Suppressor macrophage treated with lipopolysaccharide for 1 hour (primary cell): ENCODE data around the gene TAF5.
"Not testable (repeated sequence)": the region's sequence is repeated elsewhere in the genome, so short reads cannot be mapped to it uniquely, and the experiment has no call there.

Source experiments
- DNase-seq, 3 donors: peaks; one replicate each; pipeline ENCODE4 v3.0.0-alpha.2; 2020 to 2022

TAF5 gene

DNA sequence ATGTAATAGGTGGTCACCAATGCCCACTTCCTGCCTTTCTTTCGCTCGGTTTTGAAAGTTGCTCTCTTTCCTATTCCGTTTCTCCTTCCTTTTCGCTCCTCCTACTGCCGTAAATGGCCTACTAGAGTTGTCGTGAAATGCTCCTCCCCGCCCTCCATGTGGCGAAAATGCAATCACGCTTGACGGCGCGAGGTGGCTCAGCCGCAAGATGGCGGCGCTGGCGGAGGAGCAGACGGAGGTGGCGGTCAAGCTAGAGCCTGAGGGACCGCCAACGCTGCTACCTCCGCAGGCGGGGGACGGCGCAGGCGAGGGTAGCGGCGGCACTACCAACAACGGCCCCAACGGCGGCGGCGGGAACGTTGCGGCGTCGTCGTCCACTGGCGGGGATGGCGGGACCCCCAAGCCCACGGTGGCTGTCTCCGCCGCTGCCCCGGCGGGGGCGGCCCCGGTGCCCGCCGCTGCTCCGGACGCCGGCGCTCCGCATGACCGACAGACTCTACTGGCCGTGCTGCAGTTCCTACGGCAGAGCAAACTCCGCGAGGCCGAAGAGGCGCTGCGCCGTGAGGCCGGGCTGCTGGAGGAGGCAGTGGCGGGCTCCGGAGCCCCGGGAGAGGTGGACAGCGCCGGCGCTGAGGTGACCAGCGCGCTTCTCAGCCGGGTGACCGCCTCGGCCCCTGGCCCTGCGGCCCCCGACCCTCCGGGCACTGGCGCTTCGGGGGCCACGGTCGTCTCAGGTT lies at the start of gene TAF5:
Gene TAF5, plus strand, starts transcription at position 195 of the 737 bp plus-strand sequence. Its CDS starts 14 bp downstream, at position 209.
- peak; percentile 95 to 97 (median 97) for DNase-seq

DNA sequence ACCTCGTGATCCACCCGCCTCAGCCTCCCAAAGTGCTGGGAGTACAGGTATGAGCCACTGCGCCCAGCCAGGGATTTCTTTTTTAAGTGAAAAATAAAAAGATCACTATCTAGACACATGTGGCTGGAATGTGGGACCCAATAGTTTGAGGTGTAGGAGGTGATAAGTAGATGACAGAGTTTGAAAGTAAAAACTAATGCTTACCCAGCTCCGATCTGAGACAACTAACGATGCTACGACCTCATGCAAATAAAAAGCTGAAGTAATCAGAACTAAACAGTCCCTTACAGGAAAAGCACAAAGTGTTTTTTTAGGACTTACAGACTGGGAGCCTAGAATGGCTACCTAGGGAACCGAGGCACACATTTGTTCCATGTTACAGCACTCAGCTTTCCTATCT lies 39.9 kb upstream of the TAF5 start:
- no peak for DNase-seq

DNA sequence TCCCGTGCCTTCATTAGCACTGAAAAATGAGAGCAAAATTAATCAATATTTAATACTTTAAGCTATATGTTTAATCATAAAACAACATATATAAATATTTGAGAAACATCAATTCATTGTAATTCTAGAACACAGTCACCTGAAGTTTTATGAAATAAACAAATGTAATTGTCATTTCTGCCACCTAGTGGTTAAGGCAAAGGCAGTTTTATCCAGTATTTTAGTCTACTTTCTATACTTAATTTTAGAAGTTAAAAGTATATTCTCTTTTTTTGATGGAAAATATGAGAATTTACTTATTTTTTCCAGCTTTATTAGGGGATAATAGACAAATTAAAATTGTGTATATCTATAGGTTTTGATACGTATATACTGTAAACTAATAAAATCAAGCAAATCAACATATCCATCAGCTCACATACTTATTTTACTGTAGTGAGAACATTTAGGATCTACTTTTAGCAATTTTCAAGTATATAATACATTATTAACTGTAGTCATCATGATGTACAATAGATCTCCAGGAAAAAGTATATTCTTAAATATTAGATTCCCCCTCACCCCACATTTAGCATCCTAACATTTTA lies 33.7 kb upstream of the TAF5 start:
- peak; percentile 24 to 65 (median 51) for DNase-seq

DNA sequence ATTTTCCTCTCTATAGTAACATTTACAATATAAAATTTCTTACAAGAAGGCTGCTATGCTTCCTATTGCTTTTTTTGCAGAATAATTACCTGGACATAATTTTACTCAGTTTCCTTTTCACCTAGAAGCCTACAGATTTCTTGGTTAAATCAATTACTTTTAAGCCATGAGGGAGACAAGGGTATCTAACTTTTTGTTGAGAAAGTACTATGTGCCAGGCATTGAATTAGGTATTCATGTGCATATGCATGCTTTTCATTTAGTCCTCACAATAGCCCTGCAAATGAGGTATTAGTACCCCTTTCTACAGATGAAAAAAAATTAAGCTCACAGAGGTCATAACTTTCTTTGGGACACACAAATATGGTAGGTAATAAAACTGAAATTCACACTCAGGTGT lies 33.2 kb upstream of the TAF5 start:
- DNase-seq: no peak

DNA sequence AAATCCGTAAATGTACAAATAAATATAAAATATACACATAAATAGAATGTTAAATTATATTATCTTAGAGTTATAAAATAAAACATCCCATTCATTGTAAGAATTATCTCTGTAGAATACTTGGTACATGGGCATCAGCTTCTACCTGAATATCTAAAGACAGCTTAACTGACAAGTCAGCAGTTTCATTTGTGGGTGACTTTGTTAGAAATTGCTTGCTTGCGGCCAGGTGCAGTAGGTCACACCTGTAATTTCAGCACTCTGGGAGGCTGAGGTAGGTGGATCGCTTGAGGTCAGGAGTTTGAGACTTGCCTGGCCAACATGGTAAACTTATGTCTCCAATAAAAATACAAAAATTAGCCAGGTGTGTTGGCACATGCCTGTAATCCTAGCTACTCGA lies 31.4 kb upstream of the TAF5 start:
- DNase-seq: no peak

DNA sequence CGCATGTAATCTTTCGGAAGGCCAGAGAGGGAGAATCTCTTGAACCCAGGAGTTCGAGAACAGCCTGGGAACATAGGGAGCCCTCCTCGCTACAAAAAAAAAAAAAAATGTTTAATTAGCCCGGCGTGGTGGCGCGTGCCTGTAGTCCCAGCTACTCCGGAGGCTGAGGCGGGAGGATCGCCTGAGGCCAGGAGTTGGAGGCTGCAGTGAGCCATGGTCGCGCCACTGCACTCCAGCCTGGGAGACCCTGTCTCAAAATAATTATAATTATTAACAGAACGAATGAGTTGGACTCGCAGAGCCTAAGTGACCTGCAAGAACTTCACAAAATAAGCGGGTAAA lies 17.6 kb upstream of the TAF5 start:
- no peak for DNase-seq

DNA sequence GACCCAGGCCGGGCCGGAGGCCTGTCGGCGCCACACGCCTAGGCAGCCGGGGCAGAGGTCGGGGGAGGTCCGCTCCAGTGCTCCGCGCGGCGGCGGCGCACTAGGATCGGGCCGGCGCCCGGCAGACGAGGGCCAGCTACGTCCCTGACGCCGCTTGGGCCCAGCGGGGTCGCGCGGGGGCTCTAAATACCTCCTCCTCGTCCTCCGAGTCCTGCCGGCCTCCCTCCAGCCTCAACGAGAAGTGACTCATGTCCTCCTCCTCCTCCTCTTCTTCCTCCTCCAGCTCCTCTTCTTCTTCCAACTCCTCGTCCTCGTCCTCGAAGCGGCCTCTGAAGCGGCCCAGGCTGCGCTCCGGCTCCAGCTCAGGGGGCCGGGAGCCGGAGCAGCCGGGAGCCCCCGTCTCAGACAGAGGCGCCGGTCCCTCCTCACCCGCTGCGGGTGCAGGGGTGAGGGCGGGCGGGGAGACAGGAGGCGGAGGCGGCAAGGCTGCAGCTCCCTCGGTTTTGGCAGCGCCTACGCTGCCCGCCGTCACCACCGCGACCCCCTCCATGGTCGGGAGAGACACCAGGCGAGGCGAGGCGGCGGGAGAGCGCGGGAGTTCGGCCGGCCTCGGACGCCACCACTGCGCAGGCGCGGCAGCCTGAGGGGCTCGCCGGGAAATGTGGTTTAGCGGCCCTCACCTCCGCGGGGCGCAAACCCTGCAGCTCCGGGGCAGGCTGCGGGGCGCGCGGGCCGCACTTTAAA lies 17.1 kb upstream of the TAF5 start, which contains the start of gene PCGF6:
Gene PCGF6, minus strand, starts transcription at position 624 of the 744 bp plus-strand sequence. Its CDS starts 74 bp downstream, at position 550.
- DNase-seq: peak; percentile 79 to 91 (median 88)

DNA sequence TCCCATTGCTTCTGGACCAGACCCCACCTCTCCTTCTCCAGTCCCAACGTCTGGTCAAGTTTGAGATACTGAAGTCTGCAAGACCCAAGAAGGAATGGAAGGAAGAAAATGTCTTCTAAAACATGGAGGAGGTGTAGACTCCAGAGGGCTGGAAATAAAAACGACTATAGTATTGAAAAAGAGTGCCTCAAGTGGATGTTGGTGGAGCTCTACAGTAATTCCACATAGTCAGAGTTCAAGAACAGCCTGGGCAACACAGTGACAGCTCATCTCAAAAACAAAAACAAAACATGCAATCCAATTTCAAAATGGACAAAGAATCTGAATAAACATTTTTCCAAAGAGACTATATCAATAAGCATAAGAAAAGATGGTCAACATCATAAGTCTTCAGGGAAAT lies 14.5 kb upstream of the TAF5 start:
- no peak for DNase-seq

DNA sequence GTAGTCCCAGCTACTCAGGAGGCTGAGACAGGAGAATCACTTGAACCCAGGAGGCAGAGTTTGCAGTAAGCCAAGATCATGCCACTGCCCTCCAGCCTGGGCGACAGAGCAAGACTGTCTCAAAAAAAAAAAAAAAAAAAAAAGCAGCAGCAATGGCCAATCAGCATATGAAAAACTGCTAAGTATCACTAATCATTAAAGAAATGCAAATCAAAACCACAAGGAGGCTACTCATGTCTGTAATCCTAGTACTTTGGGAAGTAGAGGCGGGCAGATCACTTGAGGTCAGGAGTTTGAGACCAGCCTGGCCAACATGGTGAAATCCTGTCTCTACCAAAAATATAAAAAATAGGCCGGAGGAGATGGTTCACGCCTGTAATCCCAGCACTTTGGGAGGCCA lies 13.2 kb upstream of the TAF5 start:
- DNase-seq: not testable (repeated sequence)

DNA sequence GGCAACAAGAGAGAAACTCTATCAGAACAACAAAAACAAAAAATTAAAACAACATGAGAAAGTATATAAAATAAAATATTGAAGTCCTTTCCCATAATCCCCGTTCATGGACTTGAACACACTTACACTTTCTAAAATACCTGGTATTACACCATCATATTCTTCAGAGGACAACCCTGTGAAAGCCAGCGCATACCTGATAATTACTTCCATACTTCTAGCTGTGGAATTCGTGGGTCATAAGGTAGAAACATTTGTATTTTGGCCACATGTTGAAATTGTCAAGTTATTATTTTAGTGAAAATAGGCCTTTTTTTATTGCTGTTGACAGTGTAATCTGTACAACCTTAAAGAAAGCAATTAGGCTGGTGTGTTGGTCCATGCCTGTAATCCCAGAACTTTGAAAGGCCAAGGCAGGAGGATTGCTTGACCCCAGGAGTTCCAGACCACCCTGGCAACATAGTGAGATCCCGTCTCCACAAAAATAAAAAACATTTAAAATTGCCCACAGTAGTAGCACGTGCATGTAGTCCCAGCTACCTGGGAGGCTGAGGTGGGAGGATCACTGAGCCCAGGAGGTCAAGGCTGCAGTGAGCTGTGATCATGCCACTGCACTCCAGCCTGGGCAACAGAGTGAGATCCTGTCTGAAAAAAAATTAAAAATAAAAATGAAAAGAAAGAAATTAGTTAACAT lies 11.7 kb upstream of the TAF5 start:
- DNase-seq: no peak

DNA sequence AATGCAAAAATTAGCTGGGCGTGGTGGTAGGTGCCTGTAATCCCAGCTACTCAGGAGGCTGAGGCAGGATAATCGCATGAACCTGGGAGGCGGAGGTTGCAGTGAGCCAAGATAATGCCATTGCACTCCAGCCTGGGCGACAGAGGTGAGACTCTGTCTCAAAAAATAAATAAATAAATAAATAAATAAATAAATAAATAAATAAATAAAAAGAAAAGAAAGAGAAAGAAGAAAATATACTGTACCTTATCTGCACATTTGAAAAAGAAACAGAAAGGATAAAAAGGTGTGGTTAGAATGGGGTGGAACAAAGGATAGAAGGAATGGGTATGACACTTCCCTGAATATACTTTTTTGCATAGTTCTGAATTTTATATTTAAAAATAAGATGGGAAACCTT lies 8.3 kb upstream of the TAF5 start:
- not testable (repeated sequence) for DNase-seq

DNA sequence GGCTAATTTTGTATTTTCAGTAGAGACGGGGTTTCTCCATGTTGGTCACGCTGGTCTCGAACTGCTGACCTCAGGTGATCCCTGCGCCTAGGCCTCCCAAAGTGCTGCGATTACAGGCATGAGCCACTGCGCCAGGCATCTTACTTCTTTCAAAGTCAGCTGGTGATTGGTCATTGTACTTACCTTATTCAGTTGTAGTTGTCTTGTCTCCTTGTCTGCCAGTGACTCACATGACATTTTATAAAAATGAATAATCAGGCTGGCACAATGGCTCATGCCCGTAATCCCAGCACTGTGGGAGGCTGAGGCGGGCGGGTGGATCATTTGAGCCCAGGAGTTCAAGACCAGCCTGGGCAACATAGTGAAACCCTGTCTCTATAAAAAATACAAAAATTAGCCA lies 7.0 kb upstream of the TAF5 start:
- peak in 1 of 3 donors; percentile 34 for DNase-seq

DNA sequence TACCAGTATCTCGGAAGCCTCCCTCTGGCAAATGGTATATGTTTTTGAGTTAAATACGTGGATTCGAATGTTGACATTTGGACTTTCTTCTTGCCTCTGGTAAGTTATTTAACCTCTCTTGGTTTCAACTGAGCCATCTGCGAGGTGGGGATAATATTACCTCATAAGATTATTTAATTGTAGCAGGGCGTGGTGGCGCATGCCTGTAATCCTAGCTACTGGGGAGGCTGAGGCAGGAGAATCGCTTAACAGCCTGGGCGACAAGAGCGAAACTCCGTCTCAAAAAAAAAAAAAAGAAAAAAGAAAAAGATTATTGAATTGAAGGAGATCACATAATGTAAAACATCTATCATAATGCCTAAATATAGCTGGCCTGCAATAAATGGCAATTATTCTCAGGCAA lies 396 bp upstream of the TAF5 start:
- no peak for DNase-seq

DNA sequence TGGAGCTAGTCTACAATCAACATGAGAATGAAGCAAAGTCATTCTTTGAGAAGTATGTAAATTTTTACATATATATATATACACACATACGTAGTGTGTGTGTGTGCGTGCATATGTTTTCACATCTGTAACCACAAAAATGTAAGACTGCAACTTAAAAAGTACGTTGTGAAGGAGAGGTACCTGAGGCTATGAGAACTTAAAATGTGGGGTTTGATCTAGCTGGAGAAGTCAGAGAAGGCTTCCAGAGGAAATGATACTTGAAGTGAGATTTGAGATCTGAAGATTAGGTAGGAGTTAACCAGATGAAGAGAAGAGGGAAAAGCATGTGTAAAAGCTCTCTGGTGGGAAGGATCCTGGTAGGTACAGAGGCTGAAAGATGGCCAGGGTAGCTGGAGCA lies 5.8 kb downstream of the TAF5 start:
- DNase-seq: no peak

DNA sequence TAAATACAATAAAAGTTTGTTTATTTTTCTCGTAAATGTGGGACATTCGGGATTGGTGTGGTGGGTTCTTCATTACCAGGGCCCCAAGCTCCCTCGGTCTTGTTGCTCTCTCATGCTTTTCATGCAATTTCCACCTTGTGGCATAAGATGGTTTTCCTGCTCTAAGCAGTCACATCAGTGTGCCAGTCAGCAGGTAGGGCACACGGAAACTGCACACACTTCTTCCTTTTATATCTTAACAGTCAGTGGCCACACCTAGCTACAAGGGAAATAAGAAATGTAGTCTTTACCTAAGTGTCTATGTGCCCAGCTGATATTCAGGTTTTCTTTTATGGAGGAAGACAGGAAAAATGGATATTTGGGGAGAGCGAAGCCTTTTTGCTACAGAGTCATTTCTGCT lies 6.5 kb downstream of the TAF5 start:
- no peak for DNase-seq

DNA sequence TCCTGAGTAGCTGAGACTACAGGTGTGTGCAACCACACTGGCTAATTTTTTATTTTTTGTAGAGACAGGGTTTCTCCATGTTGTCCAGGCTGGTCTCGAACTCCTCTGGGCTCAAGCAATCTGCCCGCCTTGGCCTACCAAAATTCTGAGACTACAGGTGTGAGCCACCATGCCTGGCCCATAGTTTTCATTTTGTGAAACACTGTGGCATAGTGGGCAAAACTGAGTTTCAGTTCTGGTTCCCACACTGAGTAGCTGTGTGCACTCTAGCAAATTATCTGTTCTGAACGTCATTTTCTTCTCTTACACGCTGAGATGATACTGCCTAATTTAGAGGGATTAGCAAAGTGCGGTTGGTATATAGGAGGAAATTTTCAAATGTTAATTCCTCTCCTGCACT lies 15.0 kb downstream of the TAF5 start:
- no peak for DNase-seq

DNA sequence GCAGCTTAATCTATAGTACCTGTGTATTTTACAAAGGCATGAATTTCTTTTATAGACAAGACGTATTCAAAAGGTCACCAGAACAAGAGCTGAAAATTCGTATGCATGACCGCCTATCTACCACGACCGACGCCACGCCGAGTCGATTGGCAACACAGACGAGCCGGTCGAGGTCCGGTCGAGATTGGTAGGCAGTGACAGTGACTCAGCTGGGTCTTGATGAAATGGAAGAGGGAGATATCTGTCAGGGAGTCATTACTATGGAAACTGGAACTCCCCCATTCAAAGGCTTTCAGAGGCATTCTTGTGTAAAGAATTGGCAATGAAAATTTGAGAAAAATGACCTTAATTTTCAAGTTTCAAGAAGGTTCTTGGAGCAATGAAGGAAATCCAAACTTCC lies 26.4 kb downstream of the TAF5 start:
- DNase-seq: peak; percentile 13 to 22 (median 20)

DNA sequence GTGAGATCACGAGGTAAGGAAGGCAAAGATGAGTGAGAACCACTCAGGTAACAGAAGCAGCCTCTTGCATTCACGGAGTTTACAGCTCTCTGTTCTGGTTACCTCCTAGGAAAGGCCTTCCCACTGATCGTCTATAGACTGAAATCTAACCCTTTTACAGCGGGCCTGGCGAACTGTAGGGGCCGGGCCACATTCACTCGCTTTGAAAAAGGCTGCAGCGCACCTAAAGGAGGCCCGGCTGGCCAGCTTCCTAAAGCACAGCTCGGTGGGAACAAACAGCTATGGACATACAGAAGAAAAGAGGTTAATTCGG lies 27.9 kb downstream of the TAF5 start:
- DNase-seq: no peak

DNA sequence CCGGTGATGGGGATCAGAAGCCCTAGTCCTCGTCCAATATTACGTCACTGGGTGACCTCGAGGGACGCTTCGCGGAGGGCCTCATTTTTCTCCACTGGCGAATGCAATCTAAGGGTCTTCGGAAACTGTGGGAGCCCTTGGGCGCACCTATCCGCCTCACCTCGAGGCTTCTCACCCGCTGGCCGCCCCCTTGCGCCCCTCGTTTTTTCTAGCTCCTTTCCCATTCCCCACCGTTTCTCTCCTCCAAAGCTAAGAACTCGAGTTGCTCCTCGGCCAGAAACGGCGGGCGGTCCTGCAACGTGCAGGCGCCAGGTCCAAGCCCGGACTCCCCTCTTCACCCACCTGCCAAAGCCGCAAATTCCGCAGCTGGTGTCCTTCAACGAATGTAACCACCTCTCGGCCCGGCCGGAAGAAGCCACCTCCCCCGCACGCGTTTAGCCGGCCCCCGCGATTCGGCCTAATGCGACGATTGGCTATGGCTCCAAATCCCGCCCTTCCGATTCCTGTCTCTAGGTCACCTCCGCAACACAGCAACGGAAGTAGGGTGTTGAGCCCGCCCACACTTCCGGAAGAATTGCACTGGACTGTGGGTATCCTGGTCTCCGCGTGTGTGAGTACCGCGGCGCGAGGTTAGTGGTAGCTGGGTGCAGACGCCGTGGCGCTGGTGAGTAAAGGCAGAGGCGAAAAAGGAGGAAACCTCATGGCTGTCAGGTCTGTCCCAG lies 28.5 kb downstream of the TAF5 start, which contains the start of the genes ATP5MK and PDCD11:
Gene ATP5MK, minus strand, starts transcription at position 409 of the 722 bp plus-strand sequence. CDS start 4,018 bp downstream, outside the sequence.
Gene PDCD11, plus strand, starts transcription at position 560 of the 722 bp plus-strand sequence. CDS start 1,801 bp downstream, outside the sequence.
- DNase-seq: peak; percentile 99 to 100 (median 100)

DNA sequence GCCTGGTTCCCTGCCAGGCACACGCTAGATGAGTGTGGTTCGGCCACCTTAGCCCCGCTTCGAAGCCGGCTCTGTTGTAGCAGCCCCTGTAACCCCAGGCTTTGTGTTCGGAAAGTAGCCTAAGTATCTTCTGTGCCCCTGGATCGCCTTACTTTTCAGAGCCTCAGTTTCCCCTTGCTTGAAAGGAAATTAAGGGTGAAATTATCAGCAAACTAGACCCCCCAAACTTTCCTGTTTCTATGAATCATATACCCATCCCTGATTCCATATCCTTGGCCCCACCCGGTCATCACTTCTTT lies 29.0 kb downstream of the TAF5 start:
- peak in 1 of 3 donors; percentile 10 for DNase-seq

DNA sequence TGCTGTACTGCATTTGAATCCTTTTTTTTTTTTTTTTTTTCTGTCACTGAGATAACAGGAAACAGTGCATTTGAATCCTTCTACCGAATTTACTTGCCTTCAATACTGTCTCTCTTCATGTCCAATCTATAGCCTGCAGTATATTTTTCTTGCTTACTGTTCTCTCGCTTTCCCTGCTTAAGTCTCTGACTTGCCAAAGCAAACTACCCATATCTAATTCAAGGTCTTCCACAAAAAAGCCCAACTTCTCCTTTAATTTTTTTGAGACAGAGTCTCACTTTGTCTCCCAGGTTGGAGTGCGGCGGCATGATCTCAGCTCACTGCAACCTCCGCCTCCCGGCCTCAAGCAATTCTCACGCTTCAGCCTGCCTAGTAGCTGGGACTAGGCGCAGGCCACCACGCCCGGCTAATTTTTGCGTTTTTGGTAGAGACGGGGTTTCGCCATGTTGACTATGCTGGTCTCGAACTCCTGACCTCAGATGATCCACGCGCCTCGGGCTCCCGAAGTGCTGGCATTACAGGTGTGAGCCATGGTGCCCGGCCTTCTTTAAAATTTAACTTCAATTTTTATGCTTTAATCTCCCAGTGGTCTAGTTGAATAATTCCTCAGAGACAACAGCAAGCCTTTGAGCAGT lies 29.5 kb downstream of the TAF5 start:
- DNase-seq: peak in 1 of 3 donors; percentile 4

DNA sequence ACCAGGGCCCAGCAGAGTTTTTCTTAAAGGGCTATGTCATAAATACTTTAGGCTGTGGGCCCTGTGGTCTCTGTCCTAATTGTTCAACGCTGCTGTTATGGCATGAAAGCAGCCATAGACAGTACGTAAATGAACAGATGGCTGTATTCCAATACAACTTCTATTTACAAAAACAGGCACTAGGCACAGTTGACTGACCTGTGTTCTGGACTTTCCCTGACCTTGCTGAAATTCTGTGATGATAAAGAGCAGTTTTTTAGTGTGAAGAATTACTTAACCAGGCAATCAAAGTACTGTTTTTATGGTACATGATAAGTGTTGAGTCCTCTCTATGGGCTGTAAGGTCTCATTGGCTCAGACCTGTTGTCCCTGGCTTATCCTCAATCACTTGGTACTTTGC lies 45.8 kb downstream of the TAF5 start:
- DNase-seq: no peak
